ENCODE measurements around the gene QRFPR.

QRFPR gene

GRCh38 chr4:121377076-121377475 lies 3.7 kb downstream of the QRFPR start:
- no peaks in the 10 kb centered on the region for H3K9me3 ChIP-seq
- peaks cover 0 to 13% of the 10 kb centered on the region in 2 donors for H3K27me3 ChIP-seq
- no peak for DNase-seq
- peaks cover 0 to 11% (median 9%) of the 10 kb centered on the region in 4 donors for H3K4me1 ChIP-seq
- intact Hi-C loops (cut with DNase I; ENCODE audit: low total_unique reads), result no loop called here
- H3K27ac ChIP-seq, result no peak overlapping the region
- TF ChIP-seq CTCF (IDR thresholded peaks at IDR 0.05), result no peak
- no peaks in the 10 kb centered on the region for H3K36me3 ChIP-seq
- no peak overlapping the region for H3K4me3 ChIP-seq

DNA sequence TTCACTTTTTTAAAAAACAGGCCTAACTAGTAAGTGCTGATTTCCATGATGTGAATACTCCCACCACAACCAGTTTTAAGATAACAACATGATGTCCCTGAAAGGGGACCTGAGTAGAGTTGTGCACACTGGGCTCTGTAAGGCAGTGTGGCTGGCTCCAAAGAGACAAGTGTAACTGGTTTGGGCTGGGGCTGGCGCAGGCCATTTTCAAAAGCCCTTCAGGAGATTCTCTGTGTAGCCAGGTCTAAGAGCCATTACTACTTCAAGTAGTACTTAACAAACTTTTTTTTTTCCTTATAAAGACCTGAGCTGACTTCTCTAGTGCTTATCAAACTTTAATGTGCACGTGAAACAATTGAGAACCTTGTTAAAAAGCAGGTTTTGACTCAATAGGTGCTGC lies 4.3 kb downstream of the QRFPR start:
- no peak for TF ChIP-seq CTCF (IDR thresholded peaks at IDR 0.05)
- H3K27me3 ChIP-seq, result peaks cover 0 to 13% of the 10 kb centered on the region in 2 donors
- no peaks in the 10 kb centered on the region for H3K36me3 ChIP-seq
- DNase-seq, result no peak
- H3K4me3 ChIP-seq, result no peak overlapping the region
- intact Hi-C loops (cut with DNase I; ENCODE audit: low total_unique reads), result no loop called here
- no peaks in the 10 kb centered on the region for H3K9me3 ChIP-seq
- no peak overlapping the region for H3K27ac ChIP-seq
- peaks cover 0 to 11% (median 9%) of the 10 kb centered on the region in 4 donors for H3K4me1 ChIP-seq

GRCh38 chr4:121376097-121376496 lies 4.7 kb downstream of the QRFPR start:
- Histone ChIP-seq H3K4me1 (peaks cover 0 to 10% (median 9%) of the 10 kb centered on the region in 4 donors), H3K36me3 (no peaks in the 10 kb centered on the region), H3K9me3 (no peaks in the 10 kb centered on the region), H3K27me3 (peaks cover 0 to 10% of the 10 kb centered on the region in 2 donors), H3K27ac (no peak overlapping the region), H3K4me3 (no peak overlapping the region)
- no peak for TF ChIP-seq CTCF (IDR thresholded peaks at IDR 0.05)
- intact Hi-C loops (cut with DNase I; ENCODE audit: low total_unique reads), result no loop called here
- no peak for DNase-seq

DNA sequence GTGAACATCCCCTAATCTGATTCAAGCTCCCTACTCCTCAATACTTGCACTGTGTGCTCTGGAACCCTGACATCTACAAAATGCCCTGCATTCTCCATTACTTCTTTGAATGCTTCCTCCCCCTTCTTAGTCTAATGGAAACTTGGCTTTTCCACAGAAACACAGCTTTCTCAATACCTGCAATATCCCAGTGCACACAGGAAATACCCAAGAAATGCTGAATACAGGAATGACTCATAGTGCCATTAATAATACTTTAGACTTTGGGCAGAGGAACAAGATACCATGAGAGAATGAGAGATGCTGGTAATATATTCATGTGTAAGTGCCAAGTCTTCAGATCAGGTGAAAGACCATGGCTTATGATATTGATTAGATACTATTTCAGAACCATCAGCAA lies 5.6 kb downstream of the QRFPR start:
- H3K27ac ChIP-seq, result no peak overlapping the region
- H3K4me3 ChIP-seq, result no peak overlapping the region
- H3K9me3 ChIP-seq, result no peaks in the 10 kb centered on the region
- DNase-seq, result no peak
- intact Hi-C loops (cut with DNase I; ENCODE audit: low total_unique reads), result no loop called here
- H3K36me3 ChIP-seq, result no peaks in the 10 kb centered on the region
- TF ChIP-seq CTCF (IDR thresholded peaks at IDR 0.05), result no peak
- H3K27me3 ChIP-seq, result peaks cover 0 to 2% of the 10 kb centered on the region in 2 donors
- H3K4me1 ChIP-seq, result peaks cover 0 to 2% (median under 1%) of the 10 kb centered on the region in 4 donors

DNA sequence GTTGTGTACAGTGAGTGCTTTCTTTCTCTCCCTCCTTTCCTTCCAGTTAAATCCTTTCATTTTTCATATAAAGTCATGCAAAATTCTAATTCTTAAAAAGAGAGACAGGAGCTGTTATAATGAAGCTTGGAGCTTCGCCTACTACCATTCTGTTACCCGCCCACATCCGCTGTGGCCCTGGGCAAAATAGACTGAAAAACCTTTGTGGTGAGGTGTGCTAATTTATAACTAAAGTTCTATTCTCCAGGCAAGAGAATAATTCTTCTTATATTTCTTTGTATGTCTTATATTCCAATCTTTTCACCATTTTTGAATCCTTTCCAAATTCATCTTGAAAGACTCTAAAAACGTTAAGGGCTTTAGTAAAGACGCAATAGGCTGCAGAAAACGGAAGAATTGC lies 7.0 kb downstream of the QRFPR start:
- intact Hi-C loops (cut with DNase I; ENCODE audit: low total_unique reads), result no loop called here
- H3K9me3 ChIP-seq, result no peaks in the 10 kb centered on the region
- no peak for TF ChIP-seq CTCF (IDR thresholded peaks at IDR 0.05)

More for the DNA sequence above, 7.0 kb downstream of the QRFPR start:
- H3K27me3 ChIP-seq, result no peaks in the 10 kb centered on the region
- no peak for DNase-seq
- no peak overlapping the region for H3K4me3 ChIP-seq
- H3K36me3 ChIP-seq, result no peaks in the 10 kb centered on the region
- no peaks in the 10 kb centered on the region for H3K4me1 ChIP-seq
- H3K27ac ChIP-seq, result no peak overlapping the region

All from tibial artery (tissue), 4 donors.